ENCODE data around the gene GRIPAP1.

Gene GRIPAP1

GRCh38 chrX:48923771-48924170 lies 78.3 kb downstream of the GRIPAP1 start:
- no peak for DNase-seq (ENCODE audit: low spot score)

Small RNA genes lying within 50 kb of the gene (small RNA-seq; reads per million reads assigned to genes)
- gene RNU6-722P = 0 to 0.04 reads per million in 2 experiments
